Fibroblast of upper back skin (primary cell): ENCODE measurements around the gene RYR3.
A peak's percentile ranks its signal among the peaks of the same experiment; 100 is the strongest.

Source experiments
- DNase-seq: peaks from one replicate; pipeline ENCODE4 v3.0.0-alpha.2; 2013

The RYR3 gene

DNA sequence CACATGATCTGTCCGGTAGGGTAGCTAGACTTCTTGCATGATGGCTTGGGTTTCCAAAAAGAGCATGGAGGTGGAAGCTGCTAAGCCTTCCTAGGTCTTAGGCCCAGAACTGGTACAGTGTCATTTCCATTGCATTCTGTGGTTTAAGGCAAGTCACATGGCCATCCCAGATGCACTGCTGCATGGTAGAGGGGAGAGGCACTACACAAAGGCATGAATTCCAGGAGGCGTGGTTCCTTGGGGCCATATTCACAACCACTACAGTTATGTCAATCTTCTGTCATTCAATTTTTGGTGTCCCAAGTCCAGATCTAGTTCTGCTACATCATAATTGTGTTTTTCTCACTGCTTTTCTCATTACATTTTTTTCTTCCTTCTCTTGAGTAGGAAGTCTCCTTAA, 535.4 kb downstream of the RYR3 start:
- no peak for DNase-seq

DNA sequence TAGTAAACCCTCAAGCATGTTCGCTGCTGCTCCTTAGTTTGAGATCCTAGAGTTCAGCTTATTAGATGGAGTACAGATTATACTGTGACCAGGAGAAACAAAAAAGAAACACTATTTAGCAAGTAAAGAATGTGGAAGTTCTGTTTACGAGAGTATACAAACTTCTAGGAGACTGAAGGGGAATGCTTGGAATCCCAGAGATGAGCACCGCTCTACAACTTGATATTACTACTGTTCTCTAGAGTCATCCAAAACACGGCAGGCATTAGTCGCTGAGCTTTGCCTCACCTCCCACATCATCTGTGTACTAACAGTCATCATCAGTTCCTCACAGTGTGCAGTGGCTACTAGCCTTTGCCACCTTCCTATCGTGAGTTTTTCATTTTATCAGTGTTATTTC, 536.1 kb downstream of the RYR3 start:
- DNase-seq, result no peak

DNA sequence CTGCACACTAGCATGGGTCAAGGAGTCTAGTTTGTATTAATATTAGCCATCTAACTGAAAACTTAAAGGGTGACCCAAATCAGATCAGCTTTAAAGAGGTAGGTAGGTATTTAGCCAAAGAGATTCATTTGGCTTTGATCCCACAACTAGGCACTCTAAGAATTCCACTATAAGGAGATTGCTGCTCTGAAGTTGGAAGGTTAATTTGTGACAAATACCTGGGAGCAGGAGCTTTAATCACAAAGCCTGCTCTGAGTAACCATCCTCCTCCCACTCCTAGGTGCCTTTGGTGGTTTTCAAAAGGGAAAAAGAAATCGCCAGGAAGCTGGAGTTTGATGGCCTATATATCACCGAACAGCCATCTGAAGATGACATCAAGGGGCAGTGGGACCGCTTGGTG, 537.2 kb downstream of the RYR3 start:
- DNase-seq, result no peak

DNA sequence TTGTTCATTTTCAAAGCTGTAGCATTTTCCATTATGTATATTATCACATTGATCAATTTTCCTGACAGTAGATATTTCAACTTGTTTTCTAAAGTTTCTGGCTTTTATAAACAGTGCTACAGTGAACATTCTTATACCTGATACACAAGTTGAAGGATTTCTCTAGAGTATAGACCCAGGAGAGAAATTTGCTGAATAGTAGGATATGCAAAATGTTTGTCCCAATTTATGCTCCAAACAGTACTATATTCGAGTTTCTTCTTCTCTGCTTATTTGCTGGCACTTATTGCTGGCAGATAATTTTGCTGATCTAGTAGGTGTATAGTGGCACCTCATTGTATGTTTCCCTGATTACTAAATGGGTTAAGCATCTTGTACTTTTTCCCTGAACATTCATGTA, 540.3 kb downstream of the RYR3 start:
- DNase-seq, result no peak

DNA sequence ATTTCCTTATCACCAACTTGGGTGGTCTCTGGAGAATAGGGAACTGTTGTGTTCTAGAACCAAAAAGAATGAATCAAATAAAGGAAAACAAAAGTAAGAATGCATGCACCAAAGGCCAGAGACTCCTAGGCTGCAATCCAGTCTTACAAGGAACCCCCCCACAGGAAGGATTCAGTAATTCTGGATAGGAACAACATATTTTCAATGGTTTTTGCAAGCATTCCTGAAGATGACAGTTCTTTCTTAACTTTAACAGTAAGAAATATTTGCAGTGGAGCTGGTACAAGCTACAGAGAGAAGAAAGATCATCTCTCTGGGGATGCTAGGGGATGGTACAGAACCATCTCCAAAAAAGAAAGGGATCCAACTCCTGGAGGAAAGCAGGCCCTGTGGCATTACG, 541.3 kb downstream of the RYR3 start:
- peak; percentile 43 for DNase-seq

DNA sequence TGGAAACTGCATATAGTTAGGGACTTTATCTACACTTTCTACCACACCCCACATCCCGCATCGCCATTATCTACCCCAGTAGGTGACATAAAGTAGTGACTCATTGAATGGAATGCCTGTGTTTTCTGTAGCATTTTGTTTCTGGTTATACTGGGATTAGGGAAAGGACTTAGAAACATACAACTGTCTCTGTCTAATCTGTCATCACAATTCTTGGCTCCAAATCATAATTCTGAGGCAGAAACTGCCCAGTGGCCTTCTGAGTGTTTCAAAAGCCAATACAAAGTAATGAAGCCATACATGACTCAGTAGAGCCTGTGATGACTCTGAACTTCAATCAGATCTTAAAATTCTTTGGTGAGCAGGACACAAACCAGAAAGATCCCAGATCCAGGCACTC, 541.8 kb downstream of the RYR3 start:
- peak; percentile 80 for DNase-seq

DNA sequence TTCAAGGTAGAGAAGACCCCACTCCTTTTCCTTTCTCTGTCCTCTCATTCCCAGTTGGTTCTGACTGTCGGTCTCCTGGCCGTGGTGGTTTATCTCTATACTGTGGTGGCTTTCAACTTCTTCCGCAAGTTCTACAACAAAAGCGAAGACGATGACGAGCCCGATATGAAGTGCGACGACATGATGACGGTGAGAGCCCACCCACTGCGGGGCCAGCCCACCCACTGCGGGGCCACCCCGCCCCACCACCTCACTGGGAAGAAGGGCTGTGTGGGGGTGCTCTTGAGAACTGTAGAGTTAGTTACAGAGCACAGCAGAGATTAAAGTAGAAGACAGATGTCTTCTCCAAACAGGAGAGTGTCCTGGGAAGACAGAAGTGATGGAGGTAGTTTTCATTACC, 547.0 kb downstream of the RYR3 start:
- no peak for DNase-seq

DNA sequence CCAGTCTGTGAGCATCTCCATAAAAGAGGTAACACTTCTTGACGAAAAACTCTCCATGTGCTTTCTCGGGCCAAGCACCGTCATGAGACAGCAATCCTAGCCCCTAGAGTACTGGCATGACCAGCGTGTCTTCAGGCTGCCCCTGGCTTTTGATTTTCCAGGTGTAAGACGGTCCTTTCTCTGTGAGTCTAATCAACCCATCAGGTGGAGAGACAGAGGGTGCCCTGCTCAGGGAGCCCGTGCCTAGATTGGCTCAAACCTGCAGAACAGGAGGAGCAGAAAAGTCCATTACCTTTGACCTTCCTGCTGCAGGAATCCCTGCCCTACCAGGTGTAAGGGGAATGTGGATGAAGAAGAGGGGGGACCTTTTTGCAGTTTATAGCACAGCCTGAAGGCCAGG, 548.1 kb downstream of the RYR3 start:
- DNase-seq, result no peak

DNA sequence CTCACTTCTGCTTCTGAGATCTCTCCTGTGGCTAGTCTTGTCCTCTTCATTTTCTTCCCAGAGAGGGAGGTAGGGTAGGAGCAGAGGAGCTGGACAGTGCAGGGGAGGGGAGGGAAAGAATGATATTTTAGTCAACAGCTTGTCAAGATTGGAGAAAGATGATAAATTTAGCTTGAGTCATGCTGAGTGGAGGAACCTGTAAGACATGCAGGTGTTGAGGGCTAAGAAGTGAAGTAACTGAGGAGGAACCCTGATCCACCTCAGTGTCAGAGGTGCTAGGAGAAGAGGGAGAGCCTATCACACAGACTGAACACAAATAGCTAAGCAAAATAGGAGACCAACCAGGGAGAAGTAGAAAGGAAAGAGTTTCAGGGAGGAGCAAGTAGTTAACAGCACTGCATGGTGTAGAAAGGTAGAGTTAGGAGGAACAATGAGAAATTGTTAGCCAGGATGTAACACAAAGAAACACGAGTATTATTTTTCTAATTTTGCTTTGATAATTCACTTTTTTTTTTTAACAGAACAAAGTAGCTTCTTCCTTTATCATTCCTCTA, 549.3 kb downstream of the RYR3 start:
- DNase-seq, result no peak

DNA sequence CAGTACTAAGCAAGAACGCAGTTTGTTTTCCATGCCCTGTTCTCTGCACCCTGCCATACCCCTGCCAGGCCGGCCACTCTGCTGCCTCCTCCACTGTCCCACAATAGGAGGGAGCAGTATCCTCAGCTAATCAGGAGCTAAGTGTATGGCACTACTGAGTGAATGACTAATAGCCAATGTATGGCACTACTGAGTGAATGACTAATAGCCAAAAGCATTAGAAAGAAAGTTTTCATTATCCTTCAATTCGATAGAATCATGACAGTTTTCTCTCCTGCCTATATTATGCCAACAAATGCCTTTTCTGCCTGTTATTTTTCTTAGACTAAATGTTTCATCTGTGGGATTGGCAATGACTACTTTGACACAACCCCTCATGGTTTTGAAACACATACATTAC, 550.0 kb downstream of the RYR3 start:
- DNase-seq, result peak; percentile 67

DNA sequence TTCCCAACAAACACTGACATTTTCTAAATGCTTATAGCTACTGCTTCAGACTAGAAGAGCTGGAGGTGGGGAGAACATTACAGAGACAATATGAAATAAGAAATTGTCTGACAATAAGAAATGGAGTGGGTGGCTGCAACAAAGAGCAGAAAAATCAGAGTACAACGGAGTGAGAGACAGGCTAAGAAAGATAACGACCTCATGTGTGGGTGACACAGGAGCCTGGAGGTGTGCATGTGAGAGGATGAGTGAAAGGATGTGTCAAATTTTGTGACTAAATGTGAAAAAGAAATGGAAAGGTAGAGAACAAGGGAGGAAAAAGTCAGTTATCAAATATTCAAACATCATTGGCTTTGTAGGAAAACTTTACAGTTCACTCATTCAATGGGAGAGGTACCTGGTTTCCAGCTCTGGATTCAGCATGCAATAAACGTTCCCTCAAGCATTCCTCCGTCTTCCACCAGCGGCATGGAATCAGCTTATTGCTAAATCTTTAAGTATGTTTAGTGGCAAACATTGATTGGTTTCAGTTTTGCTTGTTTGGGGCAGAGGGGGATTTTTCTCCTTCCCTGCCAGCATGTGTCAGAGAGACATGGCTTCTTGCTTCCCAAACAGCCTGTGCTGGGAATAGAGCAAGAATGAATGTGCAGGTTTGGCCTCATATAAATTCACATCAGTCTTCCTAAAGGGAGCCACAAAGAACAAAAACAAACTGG, 553.8 kb downstream of the RYR3 start:
- DNase-seq, result no peak

DNA sequence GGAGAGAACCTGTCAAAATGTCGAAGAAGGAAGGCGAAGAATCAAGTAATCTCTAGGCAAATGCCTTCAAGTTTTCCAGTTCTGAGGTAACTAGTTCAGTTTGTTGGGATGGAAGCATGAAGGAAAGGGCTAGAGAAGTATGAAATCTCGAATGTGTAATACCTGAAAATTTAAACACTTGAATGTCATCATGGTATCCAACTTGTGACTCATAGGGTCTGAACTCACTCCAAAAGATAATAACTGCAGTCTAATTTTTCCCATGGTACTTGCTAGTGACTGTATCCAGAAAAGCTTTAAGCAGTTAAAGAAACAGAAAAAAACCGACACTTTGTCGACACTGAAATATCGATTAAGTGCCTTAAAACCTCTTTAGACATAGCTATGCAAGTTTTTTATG, 554.6 kb downstream of the RYR3 start:
- DNase-seq, result peak; percentile 63

DNA sequence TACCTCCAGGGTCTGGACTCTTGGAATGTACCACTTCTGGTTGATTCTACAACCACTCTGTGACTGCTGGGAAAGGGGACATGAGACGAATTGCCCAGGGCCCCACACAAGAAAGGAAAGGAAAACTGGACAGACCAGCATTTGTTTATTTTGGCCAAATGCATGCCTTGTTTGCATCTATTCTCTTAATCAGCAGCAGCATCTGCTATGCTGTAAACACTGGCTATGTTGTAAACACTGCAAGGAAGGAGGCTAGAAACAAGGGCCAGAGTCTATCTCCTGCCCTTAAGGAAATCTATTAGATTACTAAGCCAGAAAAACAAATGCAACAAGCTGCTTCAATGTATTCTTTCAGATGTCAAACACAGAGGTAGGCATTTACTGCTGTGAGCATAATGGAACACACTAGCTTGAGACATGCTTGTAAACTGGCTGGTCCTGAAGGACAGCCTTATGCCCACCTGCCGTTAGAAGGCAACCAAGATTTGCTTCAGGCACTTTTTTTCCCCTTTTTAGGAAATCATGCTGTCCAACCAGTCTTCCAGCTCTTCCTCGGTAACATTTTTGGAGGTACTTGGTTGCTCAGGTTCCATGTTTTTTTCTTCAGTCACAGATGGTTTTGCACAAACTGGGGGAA, 555.5 kb downstream of the RYR3 start:
- DNase-seq, result no peak

DNA sequence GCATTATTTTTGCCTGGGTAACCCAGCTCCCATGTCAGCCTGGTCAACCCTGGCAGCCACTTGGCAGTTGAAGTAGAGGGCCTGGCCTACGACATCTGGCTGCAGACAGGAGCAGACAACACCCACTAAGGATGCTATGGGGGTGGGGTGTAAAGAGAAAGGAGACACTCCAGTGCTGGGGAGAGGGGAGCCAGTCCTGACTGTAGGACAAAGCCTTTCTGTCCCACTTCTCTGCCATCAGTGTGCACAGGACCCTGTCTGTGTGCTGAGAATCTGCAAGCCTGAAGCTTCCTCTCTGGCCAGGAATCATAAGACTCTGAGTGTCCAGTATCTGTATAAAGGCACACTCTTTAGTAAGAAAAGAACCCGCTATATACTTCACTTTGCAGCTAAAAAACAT, 561.2 kb downstream of the RYR3 start:
- no peak for DNase-seq

DNA sequence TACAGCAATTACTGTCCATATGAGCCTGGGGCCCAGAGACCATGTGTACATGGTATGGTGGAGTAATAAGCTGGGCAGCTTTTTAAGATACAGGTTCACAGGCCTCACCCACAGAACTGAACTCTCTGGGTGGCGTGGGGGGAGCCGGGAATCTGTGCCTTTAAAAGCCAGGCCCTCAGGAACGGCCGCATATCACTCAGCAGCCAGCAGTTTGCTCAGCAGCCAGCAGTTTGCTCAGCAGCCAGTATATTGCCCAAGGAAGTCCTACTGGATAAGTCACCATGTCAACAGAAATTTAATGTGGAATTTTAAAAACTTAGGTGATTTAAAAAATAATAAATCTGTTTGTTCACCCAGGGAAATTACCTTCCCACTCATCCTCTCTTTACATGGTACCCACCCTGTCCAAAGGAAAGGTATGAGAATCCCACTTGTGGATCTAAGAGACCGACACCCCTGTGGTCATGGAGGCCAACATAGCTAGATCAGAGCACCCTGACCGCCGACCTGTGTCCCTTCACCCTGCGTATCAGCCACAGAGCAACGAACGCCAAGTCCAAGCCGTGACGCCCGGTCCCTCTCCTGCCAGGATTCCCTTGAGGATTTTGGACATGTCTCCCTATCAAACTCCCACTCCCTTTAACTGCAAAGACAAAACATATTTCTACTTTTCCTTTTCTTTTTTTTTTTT, 561.8 kb downstream of the RYR3 start:
- DNase-seq, result no peak

DNA sequence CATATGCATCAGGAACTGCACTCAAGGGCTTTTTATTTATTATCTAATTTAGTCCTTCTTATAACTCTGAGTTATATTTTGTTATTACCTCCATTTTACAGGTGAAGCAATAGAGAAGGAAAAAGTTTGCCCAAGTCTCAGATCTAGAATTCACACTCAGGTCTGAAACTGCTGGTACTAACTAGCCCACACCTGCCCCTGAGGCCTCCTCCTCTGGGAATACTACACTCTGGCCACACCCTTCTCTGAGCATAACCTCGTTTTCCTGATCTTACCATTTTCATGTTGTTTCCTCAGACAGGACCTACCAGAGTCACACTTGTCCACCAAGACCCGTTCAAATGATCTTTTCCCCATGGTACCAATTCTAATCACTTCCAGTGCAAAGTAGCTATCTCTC, 563.4 kb downstream of the RYR3 start:
- no peak for DNase-seq

DNA sequence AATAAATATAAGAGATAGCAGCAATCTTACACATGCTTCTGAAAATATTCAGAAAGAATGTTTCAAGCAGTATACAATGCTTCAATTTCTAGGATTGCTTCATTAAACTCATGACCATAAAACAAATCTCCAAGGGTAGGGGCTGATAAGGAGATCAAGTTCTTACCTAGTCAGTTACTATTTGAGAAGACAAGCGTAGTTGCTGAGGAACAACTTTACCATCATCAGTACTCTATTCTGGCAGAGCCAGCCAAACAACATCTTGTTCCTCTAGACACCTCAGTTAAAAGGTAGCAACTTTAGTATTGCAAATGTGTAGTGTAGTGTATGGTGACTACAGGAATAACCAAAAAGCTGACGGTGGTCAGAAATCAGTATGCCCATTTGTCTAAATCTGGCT, 572.2 kb downstream of the RYR3 start:
- DNase-seq, result no peak

DNA sequence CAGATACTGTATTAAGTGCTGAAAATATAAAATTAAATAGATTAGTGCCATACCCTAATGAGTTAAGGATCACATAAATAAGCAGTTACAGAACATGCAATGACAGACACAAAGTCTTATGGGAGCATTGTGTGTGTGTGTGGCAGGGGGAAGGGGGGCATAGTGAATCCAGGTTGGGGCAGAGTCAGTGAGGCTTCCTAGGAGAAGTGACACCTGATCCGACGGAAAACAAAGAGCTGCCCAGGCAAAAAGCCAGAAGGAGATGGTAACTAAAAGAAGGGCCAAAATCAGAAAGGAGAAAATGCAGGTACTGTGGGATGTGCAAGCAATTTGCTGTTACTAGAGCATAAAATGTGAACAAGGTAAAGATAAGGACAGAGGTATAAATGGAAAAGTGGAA, 577.4 kb downstream of the RYR3 start:
- no peak for DNase-seq

DNA sequence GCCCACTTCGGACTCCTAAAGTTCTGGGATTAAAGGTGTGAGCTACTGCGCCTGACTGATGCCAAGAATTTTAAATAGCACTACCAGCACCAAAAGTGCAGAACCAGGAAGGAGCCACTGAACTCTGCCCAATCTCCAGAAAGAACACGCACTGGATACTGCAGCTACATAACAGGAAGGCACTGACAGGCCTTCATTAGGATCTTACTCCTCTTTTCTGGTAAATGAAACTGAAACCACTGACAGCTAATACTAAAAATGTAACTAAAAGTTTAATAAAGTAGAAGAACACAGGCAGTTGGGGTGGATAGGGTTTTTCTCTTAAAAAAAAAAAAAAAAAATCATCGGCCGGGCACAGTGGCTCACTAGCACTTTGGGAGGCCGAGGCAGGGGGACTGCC, 583.4 kb downstream of the RYR3 start:
- no peak for DNase-seq

DNA sequence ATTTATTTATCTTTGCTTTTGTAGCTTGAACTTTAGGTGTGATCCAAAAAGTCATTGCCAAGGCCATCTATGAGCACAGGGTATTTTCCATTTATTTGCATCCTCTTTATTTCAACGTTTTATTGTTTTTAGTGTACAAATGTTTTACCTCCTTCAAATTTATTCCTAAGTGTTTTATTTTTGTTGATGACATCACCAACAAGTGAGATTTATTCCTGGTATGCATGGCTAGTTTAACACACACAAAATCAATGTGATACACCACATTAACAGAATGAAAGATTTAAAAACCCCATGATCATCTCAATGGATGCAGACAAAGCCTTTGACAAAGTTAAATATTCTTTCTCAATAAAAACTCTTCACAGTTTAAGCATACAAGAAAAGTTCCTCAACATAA, 591.3 kb downstream of the RYR3 start:
- no peak for DNase-seq

DNA sequence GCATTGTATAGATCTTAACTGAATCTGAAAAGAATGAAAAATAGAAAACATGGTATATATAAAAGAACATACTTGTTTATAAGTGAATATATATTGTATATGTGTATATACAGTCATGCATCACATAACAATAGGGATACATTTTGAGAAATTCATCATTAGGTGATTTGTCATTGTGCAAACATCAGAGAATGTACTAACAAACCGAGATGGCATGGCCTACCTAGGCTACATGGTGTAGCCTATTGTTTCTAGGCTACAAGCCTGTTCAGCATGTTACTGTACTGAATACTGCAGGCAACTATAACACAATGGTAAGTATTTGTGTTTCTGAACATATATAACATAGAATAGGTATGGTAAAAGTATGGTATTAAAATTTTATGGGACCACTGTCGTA, 592.9 kb downstream of the RYR3 start:
- DNase-seq, result no peak

DNA sequence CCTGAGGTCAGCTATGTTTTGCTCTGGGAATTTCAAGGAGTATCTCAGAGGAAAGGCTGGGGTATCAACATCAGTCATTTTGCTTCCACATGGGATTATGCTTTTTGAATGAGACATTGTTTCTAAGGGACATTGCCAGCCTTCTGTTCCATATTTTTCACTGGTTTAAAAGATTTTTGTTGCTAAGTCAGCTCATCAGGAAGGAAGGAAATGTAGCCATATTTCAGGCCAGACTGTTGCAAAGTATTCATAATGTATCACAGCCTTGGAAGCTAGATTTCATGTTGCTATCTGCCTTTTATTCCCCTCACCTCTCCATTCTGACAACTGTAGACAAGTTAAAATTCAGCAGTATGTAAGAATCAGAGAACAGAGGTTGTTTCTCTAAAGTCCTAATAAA, 596.6 kb downstream of the RYR3 start:
- peak; percentile 5 for DNase-seq

DNA sequence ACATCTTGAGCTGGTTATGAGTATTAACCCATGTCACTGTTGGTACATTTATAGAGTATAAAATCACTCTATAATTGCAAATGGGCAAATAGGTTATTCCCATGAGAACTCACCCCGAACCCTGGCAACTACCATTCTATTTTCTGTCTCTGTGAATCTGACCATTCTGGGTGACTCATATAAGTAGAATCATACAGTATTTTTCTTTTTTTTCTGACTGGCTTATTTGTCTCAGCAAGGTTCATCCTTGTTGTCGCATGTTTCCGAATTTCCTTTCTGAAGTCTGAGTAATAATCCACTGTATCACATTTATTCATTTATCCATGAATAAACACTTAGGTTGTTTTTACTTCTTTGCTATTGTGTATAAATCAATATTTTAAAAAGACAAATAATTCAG, 597.6 kb downstream of the RYR3 start:
- peak; percentile 39 for DNase-seq

DNA sequence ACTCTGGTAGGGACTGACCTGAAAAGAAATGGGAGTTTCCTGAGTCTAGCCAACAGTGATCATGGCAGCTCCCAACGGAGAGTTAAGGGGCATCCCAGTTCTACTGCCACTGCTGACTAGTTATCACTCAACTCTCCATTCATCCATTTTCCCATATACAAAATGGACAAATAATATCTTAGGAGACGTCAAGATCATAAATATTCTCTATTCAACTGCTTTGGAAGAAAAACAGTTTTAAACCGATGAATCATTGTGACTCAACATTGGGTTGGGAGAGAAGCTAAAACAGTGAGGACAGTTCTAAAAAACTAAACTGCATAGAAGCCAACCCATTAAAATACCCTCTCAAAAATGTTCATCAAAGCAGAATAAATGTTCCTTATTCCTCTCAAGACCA, 600.0 kb downstream of the RYR3 start:
- DNase-seq, result peak; percentile 57
